Camera-type eye (tissue), 1 donor: ENCODE results near the gene ABHD8. TPM values are rescaled to one million over a fixed set of nuclear protein-coding genes. Genes with fewer than 3 reads are reported as not detected.

Experiments used
- total RNA-seq: library from RNA; depleted of rRNA; stranded (reverse); fragments of >200 nt; gene quantifications from one replicate; pipeline ENCODE4 v1.2.3, GENCODE V29; 2014

The ABHD8 gene, protein sequence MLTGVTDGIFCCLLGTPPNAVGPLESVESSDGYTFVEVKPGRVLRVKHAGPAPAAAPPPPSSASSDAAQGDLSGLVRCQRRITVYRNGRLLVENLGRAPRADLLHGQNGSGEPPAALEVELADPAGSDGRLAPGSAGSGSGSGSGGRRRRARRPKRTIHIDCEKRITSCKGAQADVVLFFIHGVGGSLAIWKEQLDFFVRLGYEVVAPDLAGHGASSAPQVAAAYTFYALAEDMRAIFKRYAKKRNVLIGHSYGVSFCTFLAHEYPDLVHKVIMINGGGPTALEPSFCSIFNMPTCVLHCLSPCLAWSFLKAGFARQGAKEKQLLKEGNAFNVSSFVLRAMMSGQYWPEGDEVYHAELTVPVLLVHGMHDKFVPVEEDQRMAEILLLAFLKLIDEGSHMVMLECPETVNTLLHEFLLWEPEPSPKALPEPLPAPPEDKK
- 25.3 TPM for total RNA-seq

DNA sequence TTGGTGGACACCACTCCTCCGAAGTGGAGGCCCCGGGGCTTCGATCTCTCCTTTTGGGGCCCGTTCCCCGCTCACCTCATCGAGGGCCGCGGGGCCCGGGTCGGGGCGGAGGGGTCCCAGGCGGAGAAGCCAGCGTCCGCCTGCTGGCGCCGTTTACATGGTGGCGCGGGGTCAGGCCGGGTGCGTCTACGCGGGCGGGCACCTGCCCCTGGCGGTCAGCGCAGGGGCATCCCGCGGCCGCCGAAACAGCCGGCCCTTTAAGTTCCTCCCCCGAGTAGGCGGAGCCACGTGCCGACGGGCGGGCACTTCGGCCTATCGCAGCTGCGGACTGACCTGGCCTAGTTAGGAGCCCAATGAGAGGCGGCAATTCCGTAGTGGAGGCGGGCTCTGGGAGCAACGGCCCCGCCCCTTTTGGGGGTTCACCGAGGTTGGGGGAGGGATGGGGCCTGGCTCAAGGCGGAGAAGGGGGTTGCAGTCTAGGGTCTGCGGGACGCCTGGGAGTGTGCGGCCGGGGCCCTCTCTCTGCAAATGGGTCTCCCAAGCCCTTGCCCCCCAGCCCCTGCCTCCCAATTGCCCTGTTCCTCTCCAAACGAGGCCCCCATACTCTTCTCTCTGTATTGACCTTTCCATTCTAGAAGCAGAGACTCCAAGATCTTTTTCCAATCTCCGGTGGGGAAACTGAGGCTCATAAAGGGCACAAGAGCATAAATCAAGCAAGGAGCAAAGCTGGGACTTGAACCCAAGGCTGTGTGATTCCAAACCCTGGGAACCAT, at the start of gene ABHD8:
Gene ABHD8 (minus strand): TSS at position 259 of the 773 bp plus-strand sequence. CDS start 1,809 bp downstream, outside the sequence.

DNA sequence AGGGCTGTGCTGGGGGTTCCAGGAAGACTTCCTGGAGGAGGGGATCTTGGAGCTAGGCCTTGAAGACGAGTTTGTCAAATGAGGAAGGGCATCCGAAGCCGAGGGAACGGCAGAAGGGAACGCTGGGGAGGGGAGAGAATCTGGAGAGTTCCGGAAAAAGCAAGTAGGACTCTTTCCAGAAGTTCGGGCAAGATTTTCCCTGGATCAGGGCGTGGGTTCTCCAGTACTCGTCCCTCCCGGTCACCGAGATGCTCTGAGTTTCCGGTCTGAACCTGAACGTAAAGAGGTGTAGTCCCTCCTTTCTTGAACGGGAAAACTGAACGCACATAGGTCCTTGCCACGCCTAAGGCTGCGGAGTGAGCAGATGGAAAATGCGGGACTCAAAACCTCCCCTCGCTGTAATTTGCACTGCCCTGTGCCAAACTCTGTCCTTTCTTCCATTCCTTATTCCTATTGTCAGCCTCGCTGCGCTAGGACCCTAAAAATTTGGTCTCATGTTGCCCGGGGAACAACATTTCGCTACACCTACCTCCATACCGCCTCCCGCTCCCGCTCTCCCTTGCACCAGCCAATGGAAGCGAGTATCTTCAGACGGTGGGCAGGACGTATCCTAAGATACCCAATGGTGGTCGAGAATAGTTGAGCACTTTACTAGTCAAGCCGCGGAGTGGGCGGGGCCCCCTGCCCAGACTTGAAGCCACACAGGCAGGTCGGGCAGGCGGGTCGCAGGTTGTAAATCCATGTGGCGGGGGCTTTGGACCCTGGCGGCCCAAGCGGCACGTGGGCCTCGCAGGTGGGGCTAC, 33.8 kb upstream of the ABHD8 start, which contains the start of gene GTPBP3:
Gene GTPBP3 (plus strand): TSS at position 682 of the 803 bp plus-strand sequence. CDS start 59 bp downstream, at position 741.

DNA sequence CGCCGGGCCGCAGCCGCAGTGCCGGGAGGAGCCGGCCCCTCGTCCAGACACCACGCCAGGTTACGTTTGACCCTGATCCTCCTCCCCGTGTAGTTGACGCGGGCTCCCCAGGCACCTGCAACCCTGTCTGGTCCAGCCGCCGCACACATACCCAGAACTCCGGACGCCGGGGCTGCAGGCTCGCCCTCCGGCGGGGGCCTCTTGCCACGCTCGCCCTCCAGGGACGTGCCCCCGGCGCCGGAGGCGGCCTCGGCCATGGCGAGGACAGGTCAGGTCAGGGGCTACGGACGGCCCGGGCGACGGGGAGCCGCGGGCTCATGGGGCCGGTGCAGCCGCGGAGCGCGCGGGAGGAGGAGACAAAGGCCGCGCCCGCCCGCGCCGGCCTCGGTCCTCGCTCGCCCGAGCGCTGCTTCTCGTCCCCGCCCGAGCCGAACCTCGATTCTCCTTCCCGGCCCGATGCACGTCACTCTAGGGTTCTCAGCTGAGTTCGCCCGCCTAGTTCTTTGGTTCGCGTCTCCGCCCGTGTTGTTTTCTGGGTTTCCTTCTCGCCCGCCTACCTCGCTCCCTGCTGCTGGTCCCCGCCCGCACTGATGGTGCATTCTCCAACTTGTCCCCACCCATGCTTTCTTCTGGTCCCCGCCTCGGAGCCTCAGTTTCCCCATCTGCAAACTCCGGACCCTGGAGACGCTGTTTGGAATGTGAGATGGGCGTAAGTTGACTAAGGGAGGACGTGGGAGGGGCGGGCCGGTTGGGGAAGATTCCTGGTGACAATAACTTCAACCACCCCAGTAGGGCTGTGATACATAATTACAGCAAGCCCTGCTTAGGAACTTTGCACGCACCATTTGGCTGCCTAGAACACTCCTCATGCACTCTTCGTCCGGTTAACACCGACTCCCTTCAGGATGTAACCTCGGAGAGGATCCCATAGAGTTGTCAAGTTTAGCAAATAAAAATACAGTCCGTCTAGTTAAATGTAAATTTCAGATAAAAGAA, 31.5 kb upstream of the ABHD8 start, which contains the start of gene ANO8:
Gene ANO8 (minus strand): TSS at position 442 of the 996 bp plus-strand sequence. CDS start 185 bp downstream, at position 257.

DNA sequence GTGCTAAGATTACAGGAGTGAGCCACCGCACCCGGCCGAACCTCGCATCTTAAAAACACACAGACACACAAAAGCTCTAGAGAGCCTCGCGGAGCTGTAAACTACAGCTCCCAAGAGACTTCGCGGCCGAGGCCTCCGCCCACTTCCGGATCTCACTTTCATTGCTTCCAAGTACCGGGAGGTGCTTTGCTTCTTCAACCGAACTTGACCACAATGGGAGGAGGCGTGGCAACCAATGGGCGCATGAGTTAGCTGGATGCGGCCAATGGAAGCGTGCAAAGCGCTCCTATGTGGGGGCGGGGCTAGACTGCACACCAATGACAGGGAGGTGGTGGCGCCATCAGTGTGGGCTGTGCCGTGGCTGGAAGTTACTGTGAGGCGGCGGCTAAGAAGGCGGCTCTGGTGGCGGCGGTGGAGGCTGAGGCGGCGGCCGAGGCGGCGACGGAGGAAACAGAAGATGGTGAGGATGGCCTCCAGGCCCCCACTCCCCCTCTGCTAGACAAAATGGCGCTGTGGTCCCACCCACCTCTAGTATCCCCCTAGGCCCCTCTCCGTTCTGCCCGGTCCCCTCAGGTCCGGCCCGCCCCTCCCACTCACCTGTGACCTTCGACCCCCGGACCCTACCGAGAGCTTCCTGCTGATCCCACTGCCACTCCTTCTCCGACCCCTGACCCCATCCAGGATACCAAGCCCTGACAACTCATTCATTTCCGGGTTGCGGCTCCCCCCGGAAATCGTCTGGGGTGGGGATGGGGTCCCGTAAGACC, 6.2 kb upstream of the ABHD8 start, which contains the start of gene DDA1:
Gene DDA1 (plus strand): TSS at position 366 of the 767 bp plus-strand sequence. CDS start 92 bp downstream, at position 458.

DNA sequence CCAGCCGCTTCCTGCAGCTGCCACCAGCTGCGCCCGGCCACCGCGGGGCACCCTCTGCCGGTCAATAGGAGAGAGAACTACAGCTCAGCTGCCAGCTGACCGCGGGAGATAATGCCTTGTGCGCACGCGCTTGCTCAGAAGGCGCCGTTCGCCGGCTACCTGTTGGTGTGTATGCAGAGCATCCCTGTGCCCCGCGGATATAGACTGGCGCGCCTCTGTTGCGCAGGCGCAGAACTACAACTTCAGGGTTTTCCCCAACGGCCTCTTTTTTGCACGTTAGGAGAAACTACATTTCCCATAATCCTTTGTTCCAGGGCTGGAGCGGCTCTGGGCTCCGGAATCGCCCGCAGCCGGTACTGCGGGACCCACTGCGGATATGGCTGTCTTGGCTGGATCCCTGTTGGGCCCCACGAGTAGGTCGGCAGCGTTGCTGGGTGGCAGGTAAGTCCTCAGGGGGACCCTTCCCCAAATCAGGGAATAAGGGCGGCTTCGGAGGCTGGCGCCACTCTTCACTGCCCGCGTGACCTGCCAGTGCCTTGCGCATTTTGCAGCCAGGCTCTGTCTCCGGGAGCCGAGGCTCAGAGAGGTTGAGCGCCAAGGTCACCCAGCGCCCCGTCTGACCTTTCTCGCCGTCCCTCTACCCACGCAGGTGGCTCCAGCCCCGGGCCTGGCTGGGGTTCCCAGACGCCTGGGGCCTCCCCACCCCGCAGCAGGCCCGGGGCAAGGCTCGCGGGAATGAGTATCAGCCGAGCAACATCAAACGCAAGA, 2.5 kb upstream of the ABHD8 start, which contains the start of gene MRPL34:
Gene MRPL34 (plus strand): TSS at position 356 of the 768 bp plus-strand sequence. CDS start 21 bp downstream, at position 377.

DNA sequence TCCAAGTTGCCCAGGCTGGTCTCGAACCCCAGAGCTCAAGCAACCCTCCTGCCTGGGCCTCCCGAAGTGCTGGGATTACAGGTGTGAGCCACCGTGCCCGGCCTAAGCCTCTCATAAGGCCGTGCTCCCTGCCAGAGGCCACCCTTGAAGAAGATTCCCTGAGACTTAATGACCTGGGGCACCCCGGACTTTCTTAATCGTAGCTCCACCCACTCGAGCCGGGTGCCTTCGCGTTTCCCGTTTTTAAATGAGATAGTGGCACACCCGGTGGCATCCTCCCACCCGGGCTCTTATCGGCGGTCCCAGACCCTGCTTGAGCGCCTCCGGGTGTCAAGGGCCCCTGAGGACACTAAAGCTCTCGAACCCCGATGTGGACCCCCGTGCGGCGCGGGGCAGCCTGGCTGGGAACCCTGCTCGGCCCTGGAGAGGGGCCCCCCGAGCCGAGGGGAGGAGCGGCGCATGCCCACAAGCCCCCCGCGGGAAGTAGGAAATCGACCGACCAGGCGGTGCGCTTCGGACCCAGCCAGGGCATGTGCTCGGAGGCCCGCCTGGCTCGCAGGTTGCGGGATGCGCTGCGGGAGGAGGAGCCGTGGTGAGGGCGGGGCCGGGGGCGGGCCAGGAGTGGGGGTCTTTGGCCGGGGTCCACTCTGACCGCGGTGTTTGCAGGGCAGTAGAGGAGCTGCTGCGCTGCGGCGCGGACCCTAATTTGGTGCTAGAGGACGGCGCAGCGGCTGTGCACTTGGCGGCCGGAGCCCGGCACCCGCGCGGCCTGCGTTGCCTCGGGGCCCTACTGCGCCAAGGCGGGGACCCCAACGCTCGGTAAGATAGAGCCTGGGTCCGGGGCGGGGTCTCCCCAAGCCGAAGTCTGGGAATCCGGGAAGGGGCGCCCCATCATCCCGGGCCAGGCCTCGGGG, 21.6 kb downstream of the ABHD8 start, which contains the start of gene ANKLE1:
Gene ANKLE1 (plus strand): TSS at position 511 of the 914 bp plus-strand sequence. CDS start 20 bp downstream, at position 531.

DNA sequence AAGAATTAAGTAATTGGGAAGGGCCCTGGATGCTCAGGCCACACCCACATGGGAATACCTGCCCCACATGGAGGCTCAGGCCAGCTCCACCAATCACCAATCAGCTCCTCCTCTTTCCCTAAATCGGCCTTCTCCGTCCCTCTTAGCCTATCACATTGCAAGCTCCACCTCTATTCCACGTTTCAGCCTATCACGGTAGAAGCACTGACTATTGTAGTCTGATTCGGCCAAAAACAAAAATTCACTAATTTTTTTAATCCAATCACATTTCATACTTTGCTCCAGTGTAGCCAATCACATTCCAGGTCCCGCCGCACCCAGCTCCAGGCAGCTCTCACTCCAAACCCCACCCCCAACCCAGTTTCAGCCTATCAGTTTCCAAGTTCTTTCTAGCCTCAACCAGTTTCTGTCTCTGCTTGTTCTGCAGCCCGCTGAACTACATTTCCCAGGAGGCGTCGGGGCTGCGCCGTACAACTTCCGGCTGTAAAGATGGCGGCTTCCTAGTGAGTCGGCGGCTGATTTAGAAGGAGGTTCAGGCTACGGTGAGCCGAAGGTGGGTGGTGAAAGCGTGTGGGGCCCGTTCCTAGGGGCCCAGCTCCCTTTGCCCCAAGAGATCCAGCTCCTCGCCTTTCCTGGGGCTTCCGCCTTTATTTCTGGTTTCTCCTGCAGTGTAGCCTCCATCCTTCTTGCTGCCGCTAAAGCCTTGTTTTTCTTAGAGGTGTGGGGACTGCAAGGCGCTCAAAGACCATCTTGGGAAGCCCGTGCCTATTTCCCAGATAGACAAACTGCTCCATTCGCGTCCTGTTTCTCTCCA, 36.0 kb downstream of the ABHD8 start, which contains the start of gene BABAM1:
Gene BABAM1 (plus strand): TSS at position 469 of the 814 bp plus-strand sequence. CDS start 1,364 bp downstream, outside the sequence.

DNA sequence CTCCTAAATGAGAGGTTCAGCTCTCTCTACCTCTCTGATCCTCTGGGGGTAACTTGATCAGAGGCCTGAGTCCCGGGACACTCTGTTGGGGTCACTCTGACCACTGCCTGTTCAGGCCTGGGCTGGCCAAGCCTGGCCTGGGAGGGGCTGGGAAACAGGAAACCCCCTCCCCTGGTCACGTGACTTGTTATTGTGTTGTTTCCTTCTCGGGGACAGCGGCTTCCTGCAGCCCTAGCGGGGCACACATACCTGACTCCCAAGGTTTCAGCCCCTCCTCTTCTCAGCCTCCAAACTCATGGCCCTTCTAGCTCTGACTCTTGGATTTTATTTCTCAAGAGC, 38.6 kb downstream of the ABHD8 start, which contains the start of gene USHBP1:
Gene USHBP1 (minus strand): TSS at position 105 of the 339 bp plus-strand sequence. CDS start 446 bp downstream, outside the sequence.

DNA sequence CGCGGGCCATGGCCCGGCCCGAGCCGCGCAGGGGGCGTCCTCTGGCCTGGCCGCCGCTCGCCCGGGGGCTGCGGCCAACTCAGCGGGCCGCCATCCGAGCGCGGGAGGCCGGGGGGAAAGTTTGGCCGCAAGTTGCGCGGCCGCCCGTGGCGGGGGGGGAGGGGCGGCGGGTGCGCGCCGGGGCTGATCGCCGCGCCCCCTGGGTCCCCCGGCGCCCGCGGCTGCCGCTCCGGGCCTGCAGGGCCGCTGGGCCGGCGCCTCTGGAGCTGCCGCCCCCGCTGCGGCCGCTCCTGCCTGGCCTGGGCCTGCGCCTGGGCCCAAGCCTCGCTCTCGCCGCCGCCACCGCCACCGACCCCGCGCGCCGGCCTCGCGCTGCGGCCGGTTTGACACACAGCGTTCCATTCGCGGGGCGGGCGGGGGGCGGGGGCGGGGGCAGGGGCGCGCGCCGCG, 57.7 kb downstream of the ABHD8 start, which contains the start of gene NR2F6:
Gene NR2F6 (minus strand): TSS at position 385 of the 450 bp plus-strand sequence. CDS start 699 bp downstream, outside the sequence.

Other genes with a start within 250 kb of the ABHD8 start
- gene HAUS8, start 228.0 kb downstream of the ABHD8 start, total RNA-seq: 6.3 TPM
- 75.4 TPM for gene MYO9B, start 227.6 kb downstream of the ABHD8 start, total RNA-seq
- gene USE1, start 88.1 kb downstream of the ABHD8 start, total RNA-seq: 29.1 TPM
- 7.4 TPM for gene OCEL1, start 77.2 kb downstream of the ABHD8 start, total RNA-seq
- 36.3 TPM for gene NR2F6, start 57.5 kb downstream of the ABHD8 start, total RNA-seq
- 5.5 TPM for gene USHBP1, start 38.7 kb downstream of the ABHD8 start, total RNA-seq
- 58.2 TPM for gene BABAM1, start 36.0 kb downstream of the ABHD8 start, total RNA-seq
- gene ANKLE1, start 21.5 kb downstream of the ABHD8 start, total RNA-seq: 0.55 TPM
- gene MRPL34, start 2.4 kb upstream of the ABHD8 start, total RNA-seq: 57.7 TPM
- gene DDA1, start 6.1 kb upstream of the ABHD8 start, total RNA-seq: 15.1 TPM
- 26.3 TPM for gene ANO8, start 31.4 kb upstream of the ABHD8 start, total RNA-seq
- 27.8 TPM for gene GTPBP3, start 34.1 kb upstream of the ABHD8 start, total RNA-seq
- 34.9 TPM for gene PLVAP, start 73.9 kb upstream of the ABHD8 start, total RNA-seq
- not detected for gene CCDC194, start 90.8 kb upstream of the ABHD8 start, total RNA-seq
- gene BST2, start 102.2 kb upstream of the ABHD8 start, total RNA-seq: 4.5 TPM
- 25.2 TPM for gene MVB12A, start 116.6 kb upstream of the ABHD8 start, total RNA-seq
- 2.5 TPM for gene TMEM221, start 145.2 kb upstream of the ABHD8 start, total RNA-seq
- gene NXNL1, start 157.5 kb upstream of the ABHD8 start, total RNA-seq: 3.6 TPM
- gene SLC27A1, start 167.1 kb upstream of the ABHD8 start, total RNA-seq: 33.2 TPM
- 50.2 TPM for gene PGLS, start 208.2 kb upstream of the ABHD8 start, total RNA-seq